WTC11 (cell line): ENCODE results near the gene PIP4K2B. TPM values are rescaled to one million over a fixed set of nuclear protein-coding genes. Genes with fewer than 3 reads are reported as not detected.

ENCODE experiments used
- ATAC-seq: fragments of 200-7000 bp; cut with Tn5 transposase; 2 replicates; pipeline ENCODE4 v1.10.0; 2021; ENCODE audit warnings: mild to moderate bottlenecking, moderate library complexity
- CTCF ChIA-PET: fragments of 300-600 bp; sonication (Branson Sonifier 250); formaldehyde crosslinking; loops from one replicate; lab custom pipeline; 2021; ENCODE audit warnings: antibody characterized with exemption; lab: Charles Lee
- POLR2A ChIA-PET: fragments of 350-600 bp; sonication (Branson Sonifier 250); formaldehyde crosslinking; loops from one replicate; lab custom pipeline; 2021; ENCODE audit warnings: antibody characterized with exemption; lab: Charles Lee
- DNase-seq: peaks from one replicate; pipeline ENCODE4 v3.0.0; 2021; ENCODE audit warnings: low spot score
- H3K27ac Mint-ChIP-seq: 2 replicates; pipeline ENCODE4 v1.8.0; 2021; ENCODE audit warnings: mixed read lengths
- H3K27me3 Mint-ChIP-seq: 2 replicates; pipeline ENCODE4 v1.8.0; 2021; ENCODE audit warnings: low read depth, mild to moderate bottlenecking, moderate library complexity, mixed read lengths
- H3K36me3 Mint-ChIP-seq: 2 replicates; pipeline ENCODE4 v1.8.0; 2021; ENCODE audit warnings: mixed read lengths
- H3K4me1 Mint-ChIP-seq: 2 replicates; pipeline ENCODE4 v1.8.0; 2022; ENCODE audit warnings: mixed read lengths
- H3K4me3 Mint-ChIP-seq: 2 replicates; pipeline ENCODE4 v1.8.0; 2021; ENCODE audit warnings: mild to moderate bottlenecking, moderate library complexity, mixed read lengths
- H3K9me3 Mint-ChIP-seq: 2 replicates; pipeline ENCODE4 v1.8.0; 2021; ENCODE audit warnings: mixed read lengths
- AFF4 ChIP-seq: sonication (generic); formaldehyde crosslinking; IDR thresholded peaks from 2 replicates; pipeline ENCODE4 v1.8.1; 2023; ENCODE audit warnings: mild to moderate bottlenecking, missing genetic modification reagents, borderline replicate concordance
- ARID4B ChIP-seq: sonication (generic); formaldehyde crosslinking; IDR thresholded peaks from 2 replicates; pipeline ENCODE4 v1.8.0; 2023; ENCODE audit warnings: missing genetic modification reagents, mild to moderate bottlenecking, borderline replicate concordance
- CBFB ChIP-seq: sonication (generic); formaldehyde crosslinking; IDR thresholded peaks from 2 replicates; pipeline ENCODE4 v1.8.1; 2022; ENCODE audit warnings: mild to moderate bottlenecking, low read depth, missing genetic modification reagents
- ESRRA ChIP-seq: sonication (generic); formaldehyde crosslinking; IDR thresholded peaks from 2 replicates; pipeline ENCODE4 v1.8.1; 2022; ENCODE audit warnings: mild to moderate bottlenecking, missing genetic modification reagents, borderline replicate concordance
- GABPB1 ChIP-seq: sonication (generic); formaldehyde crosslinking; IDR thresholded peaks from 2 replicates; pipeline ENCODE4 v1.8.1; 2023; ENCODE audit warnings: mild to moderate bottlenecking, missing genetic modification reagents
- HMGA2 ChIP-seq: fragments of 250-450 bp; sonication (Bioruptor Pico); IDR thresholded peaks from 2 replicates; pipeline ENCODE4 v1.4.0; 2021; ENCODE audit warnings: mild to moderate bottlenecking, moderate library complexity
- KAT7 ChIP-seq: sonication (generic); formaldehyde crosslinking; IDR thresholded peaks from 2 replicates; pipeline ENCODE4 v1.8.1; 2023; ENCODE audit warnings: missing genetic modification reagents, mild to moderate bottlenecking, borderline replicate concordance
- NFYB ChIP-seq: sonication (generic); formaldehyde crosslinking; conservative IDR thresholded peaks from 2 replicates; pipeline ENCODE4 v1.8.0; 2022; ENCODE audit warnings: low read depth, missing genetic modification reagents
- OVOL2 ChIP-seq: fragments of 250-450 bp; sonication (Bioruptor Pico); IDR thresholded peaks from 2 replicates; pipeline ENCODE4 v1.9.0; 2021; ENCODE audit warnings: mild to moderate bottlenecking, borderline replicate concordance
- PREB ChIP-seq: sonication (generic); formaldehyde crosslinking; IDR thresholded peaks from 2 replicates; pipeline ENCODE4 v1.8.1; 2022; ENCODE audit warnings: mild to moderate bottlenecking, missing genetic modification reagents, moderate library complexity, borderline replicate concordance
- RORB ChIP-seq: fragments of 250-450 bp; sonication (Bioruptor Pico); IDR thresholded peaks from 2 replicates; pipeline ENCODE4 v1.9.0; 2021; ENCODE audit warnings: mild to moderate bottlenecking
- SOX15 ChIP-seq: fragments of 250-450 bp; sonication (Bioruptor Pico); IDR thresholded peaks from 2 replicates; pipeline ENCODE4 v1.9.0; 2021; ENCODE audit warnings: mild to moderate bottlenecking
- TEAD1 ChIP-seq: sonication (generic); formaldehyde crosslinking; IDR thresholded peaks from 2 replicates; pipeline ENCODE4 v1.8.0; 2022; ENCODE audit warnings: mild to moderate bottlenecking, missing genetic modification reagents
- TEAD4 ChIP-seq: sonication (generic); formaldehyde crosslinking; IDR thresholded peaks from 2 replicates; pipeline ENCODE4 v1.8.0; 2022; ENCODE audit warnings: mild to moderate bottlenecking, missing genetic modification reagents
- ZNF396 ChIP-seq: fragments of 250-450 bp; sonication (Bioruptor Pico); IDR thresholded peaks from 2 replicates; pipeline ENCODE4 v1.8.0; 2021; ENCODE audit warnings: mild to moderate bottlenecking, moderate library complexity, borderline replicate concordance
- ZNF416 ChIP-seq: fragments of 250-450 bp; sonication (Bioruptor Pico); IDR thresholded peaks from 2 replicates; pipeline ENCODE4 v1.9.0; 2021; ENCODE audit warnings: mild to moderate bottlenecking, inconsistent platforms
- ZNF423 ChIP-seq: fragments of 250-450 bp; sonication (Bioruptor Pico); IDR thresholded peaks from 2 replicates; pipeline ENCODE4 v2.1.2; 2022; ENCODE audit warnings: mild to moderate bottlenecking, moderate library complexity
- total RNA-seq: library from RNA; stranded (reverse); gene quantifications from 3 replicates; pipeline ENCODE4 v1.2.3, GENCODE V29; 2021

Gene PIP4K2B
- total RNA-seq, 1 experiment from 2014 or later, result 61.9 TPM

- Mint-ChIP-seq H3K4me3 (no peak overlapping the region), H3K27ac (no peak overlapping the region), H3K4me1 (no peaks in the 10 kb centered on the region), H3K36me3 (peaks cover 51% of the 10 kb centered on the region), H3K27me3 (no peaks in the 10 kb centered on the region), H3K9me3 (no peaks in the 10 kb centered on the region)
- ChIA-PET POLR2A (no interaction called here), CTCF (no interaction called here)
- no peak for DNase-seq
- no peak for ATAC-seq
- TF ChIP-seq PREB (CRISPR knock-in tag), result no peak
- no peak for TF ChIP-seq NFYB (CRISPR knock-in tag)
- no peak for TF ChIP-seq OVOL2
- TF ChIP-seq ZNF396, result no peak
- TF ChIP-seq ZNF416 (CRISPR knock-in tag), result no peak
- no peak for TF ChIP-seq HMGA2 (CRISPR knock-in tag)
- TF ChIP-seq AFF4 (CRISPR knock-in tag), result no peak
- TF ChIP-seq GABPB1 (CRISPR knock-in tag), result no peak
- no peak for TF ChIP-seq TEAD1 (CRISPR knock-in tag)
- TF ChIP-seq TEAD4 (CRISPR knock-in tag), result no peak
- TF ChIP-seq CBFB (CRISPR knock-in tag), result no peak
Measured at GRCh38 chr17:38809828-38810227, 10.5 kb upstream of the PIP4K2B start.

- H3K27ac Mint-ChIP-seq, result peak overlapping the region; percentile 97
- CTCF ChIA-PET, result interaction anchor here (0.6 to 1.0 kb wide), 3 partner anchors 39 to 183 kb away, joined by 3 read pairs; no protein-coding TSS in a partner anchor
- H3K9me3 Mint-ChIP-seq, result no peaks in the 10 kb centered on the region
- H3K27me3 Mint-ChIP-seq, result no peaks in the 10 kb centered on the region
- peaks cover 52% of the 10 kb centered on the region for H3K36me3 Mint-ChIP-seq
- H3K4me3 Mint-ChIP-seq, result peak overlapping the region; percentile 76
- TF ChIP-seq ZNF423 (CRISPR knock-in tag), result no peak
- TF ChIP-seq ZNF396, result no peak
- TF ChIP-seq KAT7 (CRISPR knock-in tag), result no peak
- TF ChIP-seq ARID4B, result no peak
- no peak for TF ChIP-seq OVOL2
- TF ChIP-seq RORB (CRISPR knock-in tag), result no peak
- no peak for TF ChIP-seq SOX15 (CRISPR knock-in tag)
- no peak for TF ChIP-seq ESRRA (CRISPR knock-in tag)
- TF ChIP-seq HMGA2 (CRISPR knock-in tag), result no peak
- no peak for ATAC-seq
- H3K4me1 Mint-ChIP-seq, result peaks cover 21% of the 10 kb centered on the region
- DNase-seq, result no peak
- POLR2A ChIA-PET, result interaction anchor here (1.2 kb wide), 1 partner anchor 53 kb away, joined by 3 read pairs; the partner anchor contains the start of gene RPL23
Measured at GRCh38 chr17:38800237-38800760, 943 bp upstream of the PIP4K2B start.
